HEK293 (cell line): ENCODE data around the gene HOXA6.

ENCODE experiments used
- CTCF ChIA-PET: fragments of 350-600 bp; formaldehyde crosslinking; extraction: SDS; loops from one replicate; lab custom pipeline; 2021; ENCODE audit warnings: antibody characterized with exemption; lab: Yijun Ruan, JAX
- POLR2A ChIA-PET: fragments of 300-600 bp; formaldehyde crosslinking; extraction: SDS; loops from one replicate; lab custom pipeline; 2020; ENCODE audit warnings: antibody characterized with exemption, inconsistent platforms; lab: Yijun Ruan, JAX
- H3K27ac ChIP-seq: fragments of 200-500 bp; sonication (Bioruptor generic); 2 replicates; pipeline ENCODE4 v1.5.1; 2014; ENCODE audit warnings: low read depth, low read length, control low read depth, inconsistent platforms; ENCODE audit errors: extremely low read depth
- H3K36me3 ChIP-seq, 2 experiments: fragments of 200-500 bp in 1 of 2; sonication (Bioruptor generic) in 1 of 2; 1 replicate in 1 of 2; 2 replicates in 1 of 2; pipeline ENCODE4 v1.5.1; 2014 to 2017; ENCODE audit warnings: inconsistent platforms in 2 of 2, low read length in 2 of 2; ENCODE audit not compliant: control insufficient read depth in 2 of 2, insufficient read depth in 1 of 2
- H3K4me1 ChIP-seq: fragments of 200-500 bp; sonication (Bioruptor generic); 2 replicates; pipeline ENCODE4 v1.5.1; 2014; ENCODE audit warnings: mild to moderate bottlenecking, low read length, inconsistent platforms; ENCODE audit not compliant: control insufficient read depth, insufficient read depth
- H3K4me3 ChIP-seq: 2 replicates; pipeline ENCODE4 v1.5.1; 2011; ENCODE audit warnings: low read depth, mild to moderate bottlenecking, control low read depth, low read length, moderate library complexity
- H3K9me3 ChIP-seq: fragments of 200-500 bp; sonication (Bioruptor generic); 2 replicates; pipeline ENCODE4 v1.5.1; 2014; ENCODE audit warnings: low read depth, low read length, inconsistent platforms; ENCODE audit not compliant: control insufficient read depth, insufficient read depth
- BCL11B ChIP-seq: fragments of 450-650 bp; formaldehyde crosslinking; IDR thresholded peaks from 2 replicates; pipeline ENCODE4 v1.5.1; 2016; ENCODE audit warnings: low read depth, missing biosample characterization, missing genetic modification characterization
- GFI1B ChIP-seq: fragments of 450-650 bp; formaldehyde crosslinking; IDR thresholded peaks from 2 replicates; pipeline ENCODE4 v1.5.1; 2016; ENCODE audit warnings: missing biosample characterization, missing genetic modification characterization
- HOXD13 ChIP-seq: sonication (generic); formaldehyde crosslinking; IDR thresholded peaks from 2 replicates; pipeline ENCODE4 v1.8.0; 2022; ENCODE audit warnings: missing genetic modification reagents, borderline replicate concordance
- IKZF3 ChIP-seq: fragments of 450-650 bp; IDR thresholded peaks from 2 replicates; pipeline ENCODE4 v1.5.0; 2018; ENCODE audit warnings: missing biosample characterization, mild to moderate bottlenecking, missing genetic modification characterization, moderate library complexity
- MEIS1 ChIP-seq: sonication (generic); formaldehyde crosslinking; IDR thresholded peaks from 2 replicates; pipeline ENCODE4 v1.8.1; 2022; ENCODE audit warnings: missing genetic modification reagents, mild to moderate bottlenecking, borderline replicate concordance
- ZBTB8A ChIP-seq: fragments of 450-650 bp; formaldehyde crosslinking; IDR thresholded peaks from 2 replicates; pipeline ENCODE4 v1.5.1; 2016; ENCODE audit warnings: missing biosample characterization, missing genetic modification characterization
- ZIC2 ChIP-seq: fragments of 450-650 bp; formaldehyde crosslinking; IDR thresholded peaks from 2 replicates; pipeline ENCODE4 v1.5.1; 2016; ENCODE audit warnings: missing biosample characterization, missing genetic modification characterization
- ZNF223 ChIP-seq: fragments of 450-650 bp; formaldehyde crosslinking; IDR thresholded peaks from 2 replicates; pipeline ENCODE4 v1.5.1; 2016; ENCODE audit warnings: missing biosample characterization, missing genetic modification characterization
- ZNF23 ChIP-seq: fragments of 450-650 bp; formaldehyde crosslinking; IDR thresholded peaks from 2 replicates; pipeline ENCODE4 v1.5.1; 2016; ENCODE audit warnings: missing biosample characterization, missing genetic modification characterization, borderline replicate concordance
- ZNF274 ChIP-seq, 2 experiments: fragments of 200-500 bp in 1 of 2; fragments of 450-650 bp in 1 of 2; sonication (Bioruptor generic) in 1 of 2; formaldehyde crosslinking in 1 of 2; IDR thresholded peaks; 2 replicates each; pipeline versions ENCODE4 v1.5.1 to v1.6.1; 2014 to 2016; ENCODE audit warnings: borderline replicate concordance in 1 of 2, inconsistent platforms in 1 of 2, low read length in 1 of 2, missing biosample characterization in 1 of 2, missing genetic modification characterization in 1 of 2
- ZNF48 ChIP-seq: fragments of 450-650 bp; formaldehyde crosslinking; IDR thresholded peaks from 2 replicates; pipeline ENCODE4 v1.5.1; 2016; ENCODE audit warnings: missing biosample characterization, missing genetic modification characterization
- ZNF600 ChIP-seq: fragments of 450-650 bp; formaldehyde crosslinking; IDR thresholded peaks from 2 replicates; pipeline ENCODE4 v1.5.1; 2016; ENCODE audit warnings: missing biosample characterization, missing genetic modification characterization
- ZNF621 ChIP-seq: fragments of 450-650 bp; formaldehyde crosslinking; IDR thresholded peaks from 2 replicates; pipeline ENCODE4 v1.5.1; 2017; ENCODE audit warnings: missing biosample characterization, missing genetic modification characterization
- ZNF791 ChIP-seq: fragments of 450-650 bp; formaldehyde crosslinking; IDR thresholded peaks from 2 replicates; pipeline ENCODE4 v1.5.1; 2016; ENCODE audit warnings: missing biosample characterization, missing genetic modification characterization
- ZSCAN30 ChIP-seq: fragments of 450-650 bp; IDR thresholded peaks from 2 replicates; pipeline ENCODE4 v1.5.1; 2018; ENCODE audit warnings: missing biosample characterization, mild to moderate bottlenecking, missing genetic modification characterization, moderate library complexity
- TF ChIP-seq, protein P1 (sequence below): fragments of 450-650 bp; formaldehyde crosslinking; IDR thresholded peaks from 2 replicates; pipeline ENCODE4 v1.5.1; 2016; ENCODE audit warnings: missing biosample characterization, missing genetic modification characterization
- TF ChIP-seq, protein P2 (sequence below): fragments of 450-650 bp; formaldehyde crosslinking; IDR thresholded peaks from 2 replicates; pipeline ENCODE4 v1.5.1; 2017; ENCODE audit warnings: missing biosample characterization, mild to moderate bottlenecking, missing genetic modification characterization, moderate library complexity
- TF ChIP-seq, protein P3 (sequence below): fragments of 450-650 bp; formaldehyde crosslinking; IDR thresholded peaks from 2 replicates; pipeline ENCODE4 v1.5.1; 2016; ENCODE audit warnings: missing biosample characterization, missing genetic modification characterization
- TF ChIP-seq, protein P4 (sequence below): fragments of 450-650 bp; formaldehyde crosslinking; IDR thresholded peaks from 2 replicates; pipeline ENCODE4 v1.5.1; 2016; ENCODE audit warnings: missing biosample characterization, missing genetic modification characterization, borderline replicate concordance
- TF ChIP-seq, protein P5 (sequence below): fragments of 450-650 bp; formaldehyde crosslinking; IDR thresholded peaks from 2 replicates; pipeline ENCODE4 v1.5.1; 2016; ENCODE audit warnings: missing biosample characterization, missing genetic modification characterization

The HOXA6 gene

DNA sequence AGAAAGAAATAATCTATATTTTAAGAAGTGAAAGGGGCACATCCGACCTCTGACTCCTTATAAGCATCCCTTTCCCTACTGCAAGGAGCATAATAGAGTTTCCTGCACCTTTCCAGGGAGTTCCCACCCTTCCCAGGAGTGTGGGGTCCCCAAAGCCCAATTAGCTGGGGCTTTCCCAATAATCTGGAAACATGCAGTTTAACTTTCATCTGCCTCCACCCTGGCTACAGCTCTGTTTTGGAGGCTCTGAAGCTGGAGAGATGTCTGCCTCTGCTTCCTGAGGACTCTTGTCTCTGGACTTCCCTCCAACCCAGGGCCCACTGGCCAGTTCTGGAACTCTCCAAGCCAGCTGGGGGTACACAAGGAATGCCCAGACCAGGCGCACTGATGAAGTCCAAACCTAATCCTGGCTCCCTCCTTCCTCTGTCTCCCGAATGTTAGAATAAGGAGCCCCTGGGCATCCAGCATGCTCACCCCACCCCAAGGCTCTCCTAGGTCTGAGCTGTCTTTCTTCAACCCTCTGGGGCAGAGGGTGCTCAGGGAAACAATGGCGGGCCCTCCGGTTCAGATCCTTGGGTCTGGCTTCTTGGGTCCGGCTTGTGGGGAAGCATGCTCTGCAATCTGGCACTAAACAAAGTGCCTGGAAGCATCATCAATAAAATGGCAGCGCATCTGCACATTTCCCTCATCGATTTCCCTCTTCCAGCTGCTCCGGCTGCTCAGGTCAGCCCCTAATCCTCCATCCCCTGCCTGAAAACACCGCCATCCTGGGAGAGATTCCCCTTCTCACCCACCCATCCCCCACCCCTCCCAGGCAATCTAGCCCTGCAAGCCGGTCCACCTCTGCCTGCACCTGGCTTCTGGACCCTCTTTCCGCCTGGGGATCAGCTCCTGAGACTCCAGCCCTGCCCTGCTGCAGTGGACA is 30.4 kb downstream of the HOXA6 start (continued):
- TF ChIP-seq ZNF600 (tag by site-specific recombination) (peak; percentile 88), ZNF223 (tag by site-specific recombination) (0 out of 2 replicates have a peak, but pooled peaks have one; percentile 31), ZBTB8A (tag by site-specific recombination) (no peak), IKZF3 (tag by site-specific recombination) (peak; percentile 40; the same call in 1 of the 2 replicates), ZNF791 (tag by site-specific recombination) (no peak), ZIC2 (no peak), ZNF23 (no peak), ZSCAN30 (tag by site-specific recombination) (no peak), ZNF621 (tag by site-specific recombination) (no peak), BCL11B (tag by site-specific recombination) (no peak), ZNF274 (IDR thresholded peaks at IDR 0.05; ENCODE audit: low read length) (no peak), ZNF274 (tag by site-specific recombination; IDR thresholded peaks at IDR 0.05; ENCODE audit: borderline replicate concordance) (no peak)
- TF ChIP-seq, protein P1, sequence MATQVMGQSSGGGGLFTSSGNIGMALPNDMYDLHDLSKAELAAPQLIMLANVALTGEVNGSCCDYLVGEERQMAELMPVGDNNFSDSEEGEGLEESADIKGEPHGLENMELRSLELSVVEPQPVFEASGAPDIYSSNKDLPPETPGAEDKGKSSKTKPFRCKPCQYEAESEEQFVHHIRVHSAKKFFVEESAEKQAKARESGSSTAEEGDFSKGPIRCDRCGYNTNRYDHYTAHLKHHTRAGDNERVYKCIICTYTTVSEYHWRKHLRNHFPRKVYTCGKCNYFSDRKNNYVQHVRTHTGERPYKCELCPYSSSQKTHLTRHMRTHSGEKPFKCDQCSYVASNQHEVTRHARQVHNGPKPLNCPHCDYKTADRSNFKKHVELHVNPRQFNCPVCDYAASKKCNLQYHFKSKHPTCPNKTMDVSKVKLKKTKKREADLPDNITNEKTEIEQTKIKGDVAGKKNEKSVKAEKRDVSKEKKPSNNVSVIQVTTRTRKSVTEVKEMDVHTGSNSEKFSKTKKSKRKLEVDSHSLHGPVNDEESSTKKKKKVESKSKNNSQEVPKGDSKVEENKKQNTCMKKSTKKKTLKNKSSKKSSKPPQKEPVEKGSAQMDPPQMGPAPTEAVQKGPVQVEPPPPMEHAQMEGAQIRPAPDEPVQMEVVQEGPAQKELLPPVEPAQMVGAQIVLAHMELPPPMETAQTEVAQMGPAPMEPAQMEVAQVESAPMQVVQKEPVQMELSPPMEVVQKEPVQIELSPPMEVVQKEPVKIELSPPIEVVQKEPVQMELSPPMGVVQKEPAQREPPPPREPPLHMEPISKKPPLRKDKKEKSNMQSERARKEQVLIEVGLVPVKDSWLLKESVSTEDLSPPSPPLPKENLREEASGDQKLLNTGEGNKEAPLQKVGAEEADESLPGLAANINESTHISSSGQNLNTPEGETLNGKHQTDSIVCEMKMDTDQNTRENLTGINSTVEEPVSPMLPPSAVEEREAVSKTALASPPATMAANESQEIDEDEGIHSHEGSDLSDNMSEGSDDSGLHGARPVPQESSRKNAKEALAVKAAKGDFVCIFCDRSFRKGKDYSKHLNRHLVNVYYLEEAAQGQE (tag by site-specific recombination) = no peak
- TF ChIP-seq, protein P2, sequence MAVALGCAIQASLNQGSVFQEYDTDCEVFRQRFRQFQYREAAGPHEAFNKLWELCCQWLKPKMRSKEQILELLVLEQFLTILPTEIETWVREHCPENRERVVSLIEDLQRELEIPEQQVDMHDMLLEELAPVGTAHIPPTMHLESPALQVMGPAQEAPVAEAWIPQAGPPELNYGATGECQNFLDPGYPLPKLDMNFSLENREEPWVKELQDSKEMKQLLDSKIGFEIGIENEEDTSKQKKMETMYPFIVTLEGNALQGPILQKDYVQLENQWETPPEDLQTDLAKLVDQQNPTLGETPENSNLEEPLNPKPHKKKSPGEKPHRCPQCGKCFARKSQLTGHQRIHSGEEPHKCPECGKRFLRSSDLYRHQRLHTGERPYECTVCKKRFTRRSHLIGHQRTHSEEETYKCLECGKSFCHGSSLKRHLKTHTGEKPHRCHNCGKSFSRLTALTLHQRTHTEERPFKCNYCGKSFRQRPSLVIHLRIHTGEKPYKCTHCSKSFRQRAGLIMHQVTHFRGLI (tag by site-specific recombination) = no peak
- TF ChIP-seq, all 188 proteins: peak for 9

DNA sequence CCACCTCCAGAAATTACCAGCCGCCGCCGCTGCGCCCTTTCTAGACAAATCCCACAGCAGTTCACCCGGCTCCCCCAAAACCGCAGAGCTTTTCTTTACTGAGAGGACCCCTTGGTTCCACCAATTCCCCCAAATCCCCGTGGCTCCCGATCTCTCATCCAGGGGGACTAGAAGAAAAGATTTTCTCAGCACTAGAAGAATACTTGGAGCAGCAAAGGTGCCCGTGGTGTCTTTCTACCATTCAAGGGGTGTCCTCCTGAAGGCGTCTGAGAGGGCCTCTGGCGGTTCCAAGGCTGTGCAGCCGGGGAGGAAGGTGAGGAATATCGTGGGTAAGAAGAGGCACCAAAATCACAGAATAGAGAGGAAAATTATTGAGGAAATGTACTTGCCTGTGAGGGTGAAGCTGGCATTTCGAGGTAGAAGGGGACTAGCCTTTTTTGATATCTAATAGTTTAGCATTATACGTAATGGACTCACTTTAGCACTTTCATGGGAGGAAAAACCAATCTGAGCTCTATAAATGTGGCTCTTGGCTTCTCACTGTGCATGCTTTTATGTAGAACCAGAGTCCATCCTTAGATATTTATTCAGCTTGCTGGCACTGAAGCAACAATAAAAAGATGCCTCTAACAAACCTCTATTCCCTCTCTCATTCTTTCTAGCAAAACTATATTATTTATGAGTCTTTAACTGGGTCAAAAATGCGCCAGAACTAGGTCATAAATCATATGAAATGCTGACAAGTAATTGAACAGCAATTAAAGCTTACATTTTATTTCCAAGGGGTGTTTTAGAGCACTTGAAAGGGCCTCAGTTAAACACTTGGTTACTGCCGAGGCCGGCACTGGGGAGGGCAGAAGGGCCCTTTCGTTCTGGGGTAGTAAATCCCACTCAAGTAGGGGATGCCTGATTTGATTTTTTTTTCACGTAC is 31.3 kb downstream of the HOXA6 start:
- H3K36me3 ChIP-seq = peaks cover 0 to 21% of the 10 kb centered on the region in 2 experiments; a peak in 1 of 3 replicates
- H3K27ac ChIP-seq = peak overlapping the region; percentile 99
- CTCF ChIA-PET = interaction anchor here (1.0 to 2.6 kb wide), 7 partner anchors 12 to 261 kb away, joined by 3 to 14 read pairs (median 4); partner anchors contain the start of gene HOXA5
- peak overlapping the region; percentile 70 for H3K4me3 ChIP-seq
- peaks cover 34% of the 10 kb centered on the region for H3K4me1 ChIP-seq
- POLR2A ChIA-PET = interaction anchor here (0.7 to 2.9 kb wide), 8 partner anchors 12 to 424 kb away, joined by 3 to 9 read pairs (median 3); partner anchors contain the start of genes HOXA1 and HOXA3
- H3K9me3 ChIP-seq = no peaks in the 10 kb centered on the region
- TF ChIP-seq, protein P3, sequence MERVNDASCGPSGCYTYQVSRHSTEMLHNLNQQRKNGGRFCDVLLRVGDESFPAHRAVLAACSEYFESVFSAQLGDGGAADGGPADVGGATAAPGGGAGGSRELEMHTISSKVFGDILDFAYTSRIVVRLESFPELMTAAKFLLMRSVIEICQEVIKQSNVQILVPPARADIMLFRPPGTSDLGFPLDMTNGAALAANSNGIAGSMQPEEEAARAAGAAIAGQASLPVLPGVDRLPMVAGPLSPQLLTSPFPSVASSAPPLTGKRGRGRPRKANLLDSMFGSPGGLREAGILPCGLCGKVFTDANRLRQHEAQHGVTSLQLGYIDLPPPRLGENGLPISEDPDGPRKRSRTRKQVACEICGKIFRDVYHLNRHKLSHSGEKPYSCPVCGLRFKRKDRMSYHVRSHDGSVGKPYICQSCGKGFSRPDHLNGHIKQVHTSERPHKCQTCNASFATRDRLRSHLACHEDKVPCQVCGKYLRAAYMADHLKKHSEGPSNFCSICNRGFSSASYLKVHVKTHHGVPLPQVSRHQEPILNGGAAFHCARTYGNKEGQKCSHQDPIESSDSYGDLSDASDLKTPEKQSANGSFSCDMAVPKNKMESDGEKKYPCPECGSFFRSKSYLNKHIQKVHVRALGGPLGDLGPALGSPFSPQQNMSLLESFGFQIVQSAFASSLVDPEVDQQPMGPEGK (tag by site-specific recombination) = peak; percentile 35; the same call in 1 of the 2 replicates
- TF ChIP-seq, protein P4, sequence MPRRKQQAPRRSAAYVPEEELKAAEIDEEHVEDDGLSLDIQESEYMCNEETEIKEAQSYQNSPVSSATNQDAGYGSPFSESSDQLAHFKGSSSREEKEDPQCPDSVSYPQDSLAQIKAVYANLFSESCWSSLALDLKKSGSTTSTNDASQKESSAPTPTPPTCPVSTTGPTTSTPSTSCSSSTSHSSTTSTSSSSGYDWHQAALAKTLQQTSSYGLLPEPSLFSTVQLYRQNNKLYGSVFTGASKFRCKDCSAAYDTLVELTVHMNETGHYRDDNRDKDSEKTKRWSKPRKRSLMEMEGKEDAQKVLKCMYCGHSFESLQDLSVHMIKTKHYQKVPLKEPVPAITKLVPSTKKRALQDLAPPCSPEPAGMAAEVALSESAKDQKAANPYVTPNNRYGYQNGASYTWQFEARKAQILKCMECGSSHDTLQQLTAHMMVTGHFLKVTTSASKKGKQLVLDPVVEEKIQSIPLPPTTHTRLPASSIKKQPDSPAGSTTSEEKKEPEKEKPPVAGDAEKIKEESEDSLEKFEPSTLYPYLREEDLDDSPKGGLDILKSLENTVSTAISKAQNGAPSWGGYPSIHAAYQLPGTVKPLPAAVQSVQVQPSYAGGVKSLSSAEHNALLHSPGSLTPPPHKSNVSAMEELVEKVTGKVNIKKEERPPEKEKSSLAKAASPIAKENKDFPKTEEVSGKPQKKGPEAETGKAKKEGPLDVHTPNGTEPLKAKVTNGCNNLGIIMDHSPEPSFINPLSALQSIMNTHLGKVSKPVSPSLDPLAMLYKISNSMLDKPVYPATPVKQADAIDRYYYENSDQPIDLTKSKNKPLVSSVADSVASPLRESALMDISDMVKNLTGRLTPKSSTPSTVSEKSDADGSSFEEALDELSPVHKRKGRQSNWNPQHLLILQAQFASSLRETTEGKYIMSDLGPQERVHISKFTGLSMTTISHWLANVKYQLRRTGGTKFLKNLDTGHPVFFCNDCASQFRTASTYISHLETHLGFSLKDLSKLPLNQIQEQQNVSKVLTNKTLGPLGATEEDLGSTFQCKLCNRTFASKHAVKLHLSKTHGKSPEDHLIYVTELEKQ (tag by site-specific recombination) = 0 out of 2 replicates have a peak, but pooled peaks have one; percentile 66
- no peak for TF ChIP-seq ZNF48 (tag by site-specific recombination)
- no peak for TF ChIP-seq HOXD13 (CRISPR knock-in tag)
- TF ChIP-seq, protein P5, sequence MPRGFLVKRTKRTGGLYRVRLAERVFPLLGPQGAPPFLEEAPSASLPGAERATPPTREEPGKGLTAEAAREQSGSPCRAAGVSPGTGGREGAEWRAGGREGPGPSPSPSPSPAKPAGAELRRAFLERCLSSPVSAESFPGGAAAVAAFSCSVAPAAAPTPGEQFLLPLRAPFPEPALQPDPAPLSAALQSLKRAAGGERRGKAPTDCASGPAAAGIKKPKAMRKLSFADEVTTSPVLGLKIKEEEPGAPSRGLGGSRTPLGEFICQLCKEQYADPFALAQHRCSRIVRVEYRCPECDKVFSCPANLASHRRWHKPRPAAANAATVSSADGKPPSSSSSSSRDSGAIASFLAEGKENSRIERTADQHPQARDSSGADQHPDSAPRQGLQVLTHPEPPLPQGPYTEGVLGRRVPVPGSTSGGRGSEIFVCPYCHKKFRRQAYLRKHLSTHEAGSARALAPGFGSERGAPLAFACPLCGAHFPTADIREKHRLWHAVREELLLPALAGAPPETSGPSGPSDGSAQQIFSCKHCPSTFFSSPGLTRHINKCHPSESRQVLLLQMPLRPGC (tag by site-specific recombination) = no peak
- peak; percentile 60; the same call in 1 of the 2 replicates for TF ChIP-seq GFI1B (tag by site-specific recombination)
- 0 out of 2 replicates have a peak, but pooled peaks have one; percentile 50 for TF ChIP-seq MEIS1 (CRISPR knock-in tag)
